ENCODE data around the gene SIGLEC7.
"Not testable (repeated sequence)": the region's sequence is repeated elsewhere in the genome, so short reads cannot be mapped to it uniquely, and the experiment has no call there.

SIGLEC7 gene

GRCh38 chr19:51139299-51140014 lies 2.6 kb upstream of the SIGLEC7 start:
- DNase-seq (ENCODE audit: low read depth) = no peak

- DNase-seq (ENCODE audit: low read depth) = no peak
Observed at GRCh38 chr19:51140441-51140840, 1.7 kb upstream of the SIGLEC7 start.

- DNase-seq (ENCODE audit: low read depth) = no peak
Observed at GRCh38 chr19:51141181-51141580, 920 bp upstream of the SIGLEC7 start.

- DNase-seq (ENCODE audit: low read depth) = not testable (repeated sequence)
Observed at GRCh38 chr19:51142809-51143475, 841 bp downstream of the SIGLEC7 start.

- no peak for DNase-seq (ENCODE audit: low read depth)
Observed at GRCh38 chr19:51143486-51143885, 1.4 kb downstream of the SIGLEC7 start.

- no peak for DNase-seq (ENCODE audit: low read depth)
Observed at GRCh38 chr19:51144482-51145045, 2.5 kb downstream of the SIGLEC7 start.

- DNase-seq (ENCODE audit: low read depth) = no peak
Observed at GRCh38 chr19:51145916-51146493, 3.9 kb downstream of the SIGLEC7 start.

GRCh38 chr19:51146751-51147150 lies 4.7 kb downstream of the SIGLEC7 start:
- no peak for DNase-seq (ENCODE audit: low read depth)

GRCh38 chr19:51147663-51148062 lies 5.6 kb downstream of the SIGLEC7 start:
- DNase-seq (ENCODE audit: low read depth) = no peak

- DNase-seq (ENCODE audit: low read depth) = no peak
Observed at GRCh38 chr19:51148580-51148979, 6.5 kb downstream of the SIGLEC7 start.

- DNase-seq (ENCODE audit: low read depth) = no peak
Observed at GRCh38 chr19:51150627-51151026, 8.5 kb downstream of the SIGLEC7 start.

GRCh38 chr19:51156710-51157109 lies 14.6 kb downstream of the SIGLEC7 start:
- no peak for DNase-seq (ENCODE audit: low read depth)

GRCh38 chr19:51157265-51157664 lies 15.2 kb downstream of the SIGLEC7 start:
- no peak for DNase-seq (ENCODE audit: low read depth)

GRCh38 chr19:51158474-51159129 lies 16.5 kb downstream of the SIGLEC7 start:
- peak; percentile 45 for DNase-seq (ENCODE audit: low read depth)

GRCh38 chr19:51159656-51160055 lies 17.6 kb downstream of the SIGLEC7 start:
- no peak for DNase-seq (ENCODE audit: low read depth)

GRCh38 chr19:51161266-51161665 lies 19.2 kb downstream of the SIGLEC7 start:
- DNase-seq (ENCODE audit: low read depth) = no peak

- DNase-seq (ENCODE audit: low read depth) = no peak
Observed at GRCh38 chr19:51161867-51162496, 19.9 kb downstream of the SIGLEC7 start.

GRCh38 chr19:51163257-51163656 lies 21.2 kb downstream of the SIGLEC7 start:
- no peak for DNase-seq (ENCODE audit: low read depth)

- no peak for DNase-seq (ENCODE audit: low read depth)
Observed at GRCh38 chr19:51164215-51164614, 22.1 kb downstream of the SIGLEC7 start.

- DNase-seq (ENCODE audit: low read depth) = no peak
Observed at GRCh38 chr19:51166846-51167490, 24.9 kb downstream of the SIGLEC7 start.

- no peak for DNase-seq (ENCODE audit: low read depth)
Observed at GRCh38 chr19:51168564-51169282, 26.6 kb downstream of the SIGLEC7 start.

Measured in T follicular helper cell (primary cell).